Erythroblast (primary cell): ENCODE data around the gene UBE2D2.

Source experiments
- DNase-seq, 2 experiments: peaks; one replicate each; lab custom pipeline; 2025; lab: John Stamatoyannopoulos, UW
- GATA1 ChIP-seq: IDR thresholded peaks from 2 replicates; pipeline ENCODE4 v1.6.1; 2011; ENCODE audit warnings: low read depth, mild to moderate bottlenecking, control low read depth, low read length, moderate library complexity
- POLR2A ChIP-seq: IDR thresholded peaks from 2 replicates; pipeline ENCODE4 v1.6.1; 2011; ENCODE audit warnings: mild to moderate bottlenecking, low read length

The UBE2D2 gene

DNA sequence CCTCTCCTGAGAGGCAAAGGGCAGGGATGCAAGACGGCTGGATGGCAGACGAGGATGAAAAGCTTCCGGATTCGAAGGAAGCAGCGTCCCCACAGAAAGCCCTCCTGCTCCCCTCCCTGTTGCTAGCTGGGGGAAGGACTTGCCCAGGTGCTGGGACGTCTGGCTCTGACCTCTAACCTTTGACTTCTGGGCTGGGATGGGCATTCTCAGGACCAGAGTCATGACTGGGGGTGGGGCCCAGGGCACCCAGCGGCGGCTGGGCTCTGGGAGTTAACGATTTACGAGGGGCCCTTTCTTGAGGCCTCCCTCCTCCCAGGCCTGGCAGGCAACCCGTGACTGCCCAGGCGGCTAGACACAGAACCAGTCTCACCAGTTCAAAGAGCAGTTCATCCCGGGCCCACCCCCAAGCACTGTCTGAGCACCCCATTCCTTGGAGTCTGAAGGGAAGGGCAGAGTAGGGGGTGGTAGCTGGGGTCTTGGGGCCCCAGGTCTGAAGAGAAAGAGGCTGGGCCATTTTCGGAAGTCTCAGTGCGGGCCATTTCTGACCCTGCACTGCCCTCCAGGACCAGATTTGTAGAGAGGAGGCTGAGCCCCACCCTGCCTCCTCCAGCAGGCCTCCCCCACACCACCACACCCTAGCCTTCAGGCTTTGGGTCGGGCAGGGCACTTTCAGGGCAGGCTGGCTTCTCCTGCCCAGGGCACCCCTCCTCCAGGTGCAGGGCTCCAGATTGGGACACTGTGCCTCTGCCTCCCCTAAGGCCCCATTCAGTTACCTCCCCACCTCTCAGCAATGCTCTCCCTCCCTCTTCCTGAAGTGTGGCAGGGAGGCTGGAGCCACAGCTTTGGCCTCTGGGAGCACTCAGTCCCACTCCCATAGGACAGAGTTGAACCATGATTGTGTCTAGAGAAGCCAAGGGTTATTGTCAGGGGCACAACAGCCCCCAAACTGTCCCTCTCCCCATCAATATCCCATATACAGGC lies 82.0 kb downstream of the UBE2D2 start:
- TF ChIP-seq GATA1 = no peak
- no peak for TF ChIP-seq POLR2A
- peak in 1 of 2 experiments; percentile 32 for DNase-seq

DNA sequence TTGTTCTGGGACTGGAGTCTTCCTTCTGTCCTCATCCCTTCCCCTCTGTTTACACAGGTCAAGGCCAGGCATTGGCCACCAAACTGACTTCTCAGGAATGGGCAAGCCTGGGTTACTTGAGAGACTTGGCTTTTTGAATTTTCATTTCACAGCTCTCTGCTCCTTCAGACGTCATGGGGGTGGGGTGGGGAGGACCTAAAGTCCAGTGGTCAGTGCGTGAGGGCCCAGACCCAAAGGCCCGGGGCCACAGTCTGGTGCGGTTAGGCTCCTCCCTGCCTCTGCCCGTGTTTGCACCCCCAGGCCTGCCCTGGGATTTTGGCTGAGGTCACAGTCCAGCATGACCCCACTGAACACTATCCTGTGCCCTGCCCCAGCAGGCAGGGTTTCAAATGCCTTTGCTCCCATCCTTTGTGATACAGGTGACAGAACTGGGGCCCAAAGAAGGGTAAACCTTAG lies 82.9 kb downstream of the UBE2D2 start:
- no peak for DNase-seq
- no peak for TF ChIP-seq POLR2A
- TF ChIP-seq GATA1 = no peak

DNA sequence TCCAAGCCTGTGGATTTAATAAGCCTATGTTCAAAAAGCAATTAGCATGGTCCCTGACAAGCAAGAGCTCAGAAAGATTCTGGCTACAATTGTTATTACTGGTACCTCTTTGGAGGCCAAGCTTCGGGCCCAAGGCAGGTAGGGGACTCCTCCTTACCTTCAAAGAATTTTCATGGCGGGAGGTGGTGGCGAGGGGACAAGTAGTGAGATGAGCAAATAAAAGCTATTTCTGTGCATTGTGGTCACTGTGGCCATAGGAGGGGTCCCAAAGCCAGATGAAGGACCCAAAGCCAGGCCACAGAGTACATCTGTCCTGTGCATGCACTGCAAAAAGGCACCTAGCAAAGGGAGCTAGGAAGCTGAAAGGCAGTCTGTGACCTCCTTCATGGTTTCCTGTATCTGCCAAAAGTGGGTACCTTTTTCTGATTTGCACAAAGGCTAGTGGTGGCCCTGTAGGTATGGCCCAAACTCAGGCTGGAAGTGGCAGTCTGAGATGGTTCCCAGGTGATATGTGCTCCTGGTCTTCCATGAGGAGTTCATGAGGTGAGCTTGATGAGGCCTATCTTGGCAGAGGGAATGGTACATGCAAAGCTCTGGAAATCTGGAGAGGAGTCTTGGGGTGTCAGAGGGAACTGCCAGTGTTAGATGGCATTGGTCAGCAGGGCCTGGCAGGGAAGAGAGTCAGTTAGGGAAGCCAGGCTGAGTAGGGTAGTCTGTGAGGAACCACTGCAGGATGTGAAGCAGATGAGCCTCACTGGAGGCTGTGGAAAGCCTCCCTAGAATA lies 83.7 kb downstream of the UBE2D2 start:
- no peak for DNase-seq
- TF ChIP-seq POLR2A (no peak), GATA1 (no peak)

DNA sequence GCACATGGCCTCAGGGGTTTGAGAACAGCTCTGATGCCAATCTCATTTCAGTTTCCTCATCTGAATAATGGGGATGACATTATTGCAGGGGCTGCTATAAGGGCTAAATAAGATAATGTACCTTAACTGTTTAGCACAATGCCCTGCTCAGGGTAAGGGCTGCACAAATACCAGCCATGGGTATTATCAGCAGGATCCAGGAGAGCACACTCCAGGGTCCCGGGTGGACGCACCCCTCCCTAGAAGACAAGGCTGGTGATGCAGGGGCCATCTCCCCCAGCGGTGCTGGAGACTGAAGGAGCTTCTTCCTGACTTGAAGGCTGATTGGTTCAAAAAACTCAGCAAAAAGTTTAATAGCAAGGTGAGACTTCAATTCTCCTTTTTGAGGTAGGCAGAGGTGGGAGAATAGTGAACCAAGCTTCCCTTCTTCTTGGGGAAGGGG lies 84.3 kb downstream of the UBE2D2 start:
- no peak for TF ChIP-seq POLR2A
- no peak for TF ChIP-seq GATA1
- DNase-seq = no peak

DNA sequence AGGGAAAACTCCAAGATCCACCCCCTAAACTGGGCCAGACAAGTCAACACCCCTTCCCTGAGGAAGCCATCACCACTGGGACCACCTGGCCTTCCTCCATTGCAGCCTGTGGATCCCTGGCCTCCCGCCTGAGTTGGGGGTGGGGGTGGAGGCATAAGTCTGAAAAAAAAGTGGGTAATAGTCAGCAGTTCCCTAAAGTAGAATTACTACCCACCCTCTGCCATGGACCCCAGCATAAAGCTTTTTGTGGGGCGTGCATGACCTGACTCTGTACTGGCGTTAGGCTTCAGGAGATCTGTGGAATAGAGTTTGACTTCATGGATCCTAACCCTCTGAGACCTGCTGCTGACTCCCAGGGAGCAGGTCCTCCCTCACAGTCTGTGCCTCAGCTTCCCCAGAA lies 85.0 kb downstream of the UBE2D2 start:
- DNase-seq = no peak
- TF ChIP-seq GATA1 (no peak), POLR2A (no peak)

DNA sequence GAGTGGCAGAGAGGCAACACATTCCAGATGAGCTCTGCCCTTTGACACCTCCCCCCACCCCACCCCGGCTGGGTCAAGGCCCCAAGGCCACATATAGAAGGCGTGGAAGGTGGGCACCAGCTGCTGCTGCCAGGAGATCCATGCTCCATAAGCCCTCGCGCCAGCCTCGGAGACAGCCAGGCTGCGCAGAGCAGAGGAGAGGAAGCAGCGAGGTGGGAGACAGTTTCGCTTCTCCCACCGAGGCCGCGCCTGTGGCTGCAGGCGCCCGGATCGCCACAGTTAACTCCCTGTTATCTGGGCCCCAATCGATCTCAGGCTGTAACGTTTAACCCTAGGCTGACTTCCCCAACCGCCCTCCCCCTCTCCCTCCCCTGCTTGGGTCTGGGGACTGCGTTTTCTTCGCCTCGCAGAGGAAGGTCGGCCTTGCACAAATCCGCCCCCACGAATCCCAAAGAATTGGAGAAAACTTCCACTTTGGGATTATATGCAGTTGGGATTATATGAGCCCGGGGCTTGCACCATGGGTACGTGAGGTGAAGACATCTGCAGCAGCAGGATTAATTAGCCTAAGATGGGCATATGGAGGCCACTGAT lies 85.9 kb downstream of the UBE2D2 start:
- peak; percentile 69 to 76 for DNase-seq
- no peak for TF ChIP-seq GATA1
- TF ChIP-seq POLR2A = no peak

DNA sequence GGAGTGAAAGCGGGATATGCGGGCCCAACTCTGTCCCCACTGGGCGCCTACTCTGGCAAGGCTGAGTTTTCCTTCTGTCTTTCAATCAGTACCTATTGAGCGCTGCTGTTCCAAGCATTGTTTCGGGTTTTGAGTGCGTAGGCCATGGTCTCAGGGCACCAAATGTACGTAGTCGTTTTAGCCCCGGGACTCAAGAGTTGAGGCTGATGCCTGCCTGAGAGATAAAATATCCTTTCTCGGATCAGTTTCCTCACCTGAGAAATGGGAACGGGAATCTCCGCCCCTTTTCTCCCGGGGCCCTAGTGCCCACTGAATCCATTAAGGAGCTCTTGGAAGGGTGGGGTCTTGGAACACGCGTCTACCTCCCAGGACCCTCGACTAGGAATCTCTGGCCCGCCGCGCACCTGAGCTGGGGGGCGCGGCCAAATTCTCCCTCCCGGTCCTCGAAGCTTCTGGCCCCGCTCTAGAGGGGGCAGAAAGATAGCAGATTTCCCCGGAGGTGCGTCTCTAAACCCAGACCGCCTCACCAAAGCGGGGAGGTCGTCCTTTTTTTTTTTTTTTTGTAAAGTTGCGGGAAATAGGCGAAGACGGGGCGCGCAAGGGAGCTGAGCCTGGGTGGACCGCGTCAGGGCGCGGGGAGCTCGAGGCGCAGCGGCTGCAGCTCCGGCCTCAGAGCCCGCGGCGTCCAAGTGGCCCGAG lies 86.5 kb downstream of the UBE2D2 start:
- no peak for TF ChIP-seq POLR2A
- DNase-seq = no peak

DNA sequence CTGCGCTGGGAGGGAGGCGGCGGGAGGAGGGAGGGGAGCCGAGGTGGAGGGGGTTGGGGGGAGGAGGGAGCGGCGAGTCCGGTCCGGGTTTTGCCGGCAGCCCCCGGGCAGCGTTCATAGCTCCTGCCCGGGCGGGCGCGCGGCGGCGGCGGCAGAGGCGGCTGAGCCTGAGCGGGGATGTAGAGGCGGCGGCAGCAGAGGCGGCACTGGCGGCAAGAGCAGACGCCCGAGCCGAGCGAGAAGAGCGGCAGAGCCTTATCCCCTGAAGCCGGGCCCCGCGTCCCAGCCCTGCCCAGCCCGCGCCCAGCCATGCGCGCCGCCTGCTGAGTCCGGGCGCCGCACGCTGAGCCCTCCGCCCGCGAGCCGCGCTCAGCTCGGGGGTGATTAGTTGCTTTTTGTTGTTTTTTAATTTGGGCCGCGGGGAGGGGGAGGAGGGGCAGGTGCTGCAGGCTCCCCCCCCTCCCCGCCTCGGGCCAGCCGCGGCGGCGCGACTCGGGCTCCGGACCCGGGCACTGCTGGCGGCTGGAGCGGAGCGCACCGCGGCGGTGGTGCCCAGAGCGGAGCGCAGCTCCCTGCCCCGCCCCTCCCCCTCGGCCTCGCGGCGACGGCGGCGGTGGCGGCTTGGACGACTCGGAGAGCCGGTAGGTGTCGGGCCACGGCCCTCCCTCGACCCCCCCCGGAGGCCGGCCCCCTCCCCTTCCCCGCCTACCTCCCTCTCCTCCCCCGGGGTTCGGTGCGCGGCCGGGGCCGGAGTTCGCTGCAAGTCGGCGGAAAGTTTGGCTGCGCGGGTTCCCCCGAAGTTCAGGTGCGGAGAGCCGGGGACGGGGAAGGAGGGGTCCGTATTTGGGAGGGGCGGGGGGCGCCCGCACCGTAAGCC lies 87.3 kb downstream of the UBE2D2 start, which contains the start of gene CXXC5:
Gene CXXC5 (plus strand): TSS at position 145 of the 877 bp plus-strand sequence. CDS start 32,175 bp downstream, outside the sequence.
- peak; percentile 88 to 92 for DNase-seq
- TF ChIP-seq POLR2A = peak; percentile 69
- no peak for TF ChIP-seq GATA1

DNA sequence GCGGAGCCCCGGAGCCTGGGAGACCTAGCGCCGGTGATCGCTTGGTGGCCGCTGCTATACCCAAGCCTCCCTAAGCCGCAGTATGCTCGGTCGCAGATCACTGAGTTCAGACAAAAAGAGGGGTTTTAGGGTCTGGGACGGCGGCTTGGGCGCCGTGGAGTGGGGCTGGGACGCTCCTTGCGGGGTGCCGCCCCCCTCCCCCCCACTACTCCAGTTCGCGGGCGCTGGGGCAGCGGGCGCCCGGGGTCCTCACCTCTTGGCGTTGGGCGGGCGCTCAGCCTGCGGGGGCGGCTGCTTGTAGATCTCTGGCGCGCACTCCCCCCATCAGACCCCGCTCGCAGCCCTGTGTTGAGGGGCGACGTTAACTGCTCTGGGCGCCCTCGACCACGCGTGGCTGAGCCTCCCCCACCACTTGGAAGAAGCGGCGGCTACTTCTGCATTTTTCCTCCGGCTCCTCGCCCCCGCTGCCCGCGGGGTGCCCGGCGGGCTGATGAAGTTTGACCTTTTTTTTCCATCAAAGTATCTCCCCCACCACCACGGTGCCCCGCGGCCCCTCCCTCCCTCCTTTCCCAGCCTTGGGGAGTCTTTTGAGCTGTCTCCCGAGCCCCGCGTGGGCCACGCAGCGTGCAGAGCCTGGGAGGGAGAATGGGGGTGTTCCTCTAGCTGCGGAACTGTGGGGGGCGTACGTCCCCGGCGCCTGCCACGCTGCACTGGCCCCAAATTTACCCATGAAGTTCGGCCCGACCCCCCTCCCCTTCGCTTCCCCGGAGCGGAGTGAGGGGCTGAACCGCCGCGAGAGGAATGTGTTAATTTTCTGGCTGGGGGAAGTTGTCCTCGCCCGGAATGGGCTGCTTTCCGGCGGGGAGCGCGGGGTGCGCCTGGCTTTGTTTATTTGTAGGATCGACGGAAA lies 88.2 kb downstream of the UBE2D2 start:
- DNase-seq = peak; percentile 64 to 76
- TF ChIP-seq POLR2A (no peak), GATA1 (no peak)

DNA sequence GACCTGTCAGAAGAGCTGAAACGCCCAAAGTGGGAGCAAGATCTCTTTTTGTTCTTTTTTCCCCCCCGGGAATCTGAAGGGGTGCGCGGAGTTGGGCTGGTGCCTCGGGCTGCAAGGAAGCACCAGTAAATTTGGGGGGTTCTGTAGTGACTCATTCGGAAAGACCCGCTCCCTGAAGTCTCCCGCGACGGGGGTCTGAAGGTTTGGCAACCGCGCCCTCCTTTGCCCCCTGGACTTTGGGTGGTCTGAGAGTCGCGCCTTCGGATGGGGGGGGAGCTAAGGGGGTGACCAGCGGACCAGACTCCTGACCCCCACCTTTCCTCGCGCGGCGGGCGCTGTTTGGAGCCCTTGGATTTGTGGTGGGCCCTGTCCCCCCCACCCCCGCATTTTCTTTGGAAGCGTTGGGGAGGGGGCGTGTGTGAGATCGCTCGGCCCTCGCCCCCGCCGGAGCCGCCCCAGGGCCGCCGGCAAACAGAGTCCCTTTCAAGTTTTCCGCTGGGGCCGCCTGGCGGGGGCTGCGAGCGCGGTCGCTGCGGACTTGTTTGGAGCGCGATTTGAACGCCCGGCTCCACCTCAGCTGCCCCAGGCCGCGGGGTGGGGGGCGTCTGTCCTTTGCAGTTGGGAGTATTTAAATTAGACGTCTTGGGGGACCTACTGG lies 89.0 kb downstream of the UBE2D2 start:
- TF ChIP-seq GATA1 = no peak
- no peak for TF ChIP-seq POLR2A
- peak; percentile 66 to 78 for DNase-seq

DNA sequence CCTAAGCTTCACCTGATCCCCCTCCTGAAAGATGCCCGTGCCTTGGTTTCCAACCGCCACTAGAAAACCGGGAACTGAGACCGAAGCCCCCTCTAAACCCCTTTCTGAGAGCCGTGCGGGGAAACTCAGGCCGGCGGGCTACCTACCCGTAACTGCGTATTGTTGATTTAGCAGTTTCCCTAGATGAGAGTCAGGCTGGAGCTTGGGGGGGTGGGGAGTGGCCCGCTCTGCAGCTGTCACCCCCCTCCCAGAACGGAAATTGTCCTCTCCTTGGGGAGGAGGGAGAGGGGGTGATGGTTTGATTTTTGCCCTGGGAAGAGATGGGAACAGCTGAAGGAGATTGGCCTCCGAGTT lies 89.5 kb downstream of the UBE2D2 start:
- TF ChIP-seq GATA1 (no peak), POLR2A (no peak)
- DNase-seq = no peak
